LHCN-M2 (cell line): Measurements from ENCODE around the gene CHD2. TPM values are rescaled to one million over a fixed set of nuclear protein-coding genes. Genes with fewer than 3 reads are reported as not detected.

Experiments used
- DNase-seq: peaks from one replicate; pipeline ENCODE4 v3.0.0-alpha.2; 2012; ENCODE audit warnings: low read depth
- total RNA-seq: library from RNA; depleted of rRNA; stranded (reverse); fragments of >200 nt; gene quantifications from 2 replicates; pipeline ENCODE4 v1.2.3, GENCODE V29; 2014; rRNA removed

The CHD2 gene
- total RNA-seq, 1 experiment from 2014 or later = 28.6 TPM

GRCh38 chr15:93066834-93067648 lies 166.9 kb downstream of the CHD2 start:
- DNase-seq = no peak

- no peak for DNase-seq
Measured at GRCh38 chr15:93067649-93068085, 167.5 kb downstream of the CHD2 start.

GRCh38 chr15:93068581-93069199 lies 168.6 kb downstream of the CHD2 start:
- no peak for DNase-seq

GRCh38 chr15:93070132-93070531 lies 170.0 kb downstream of the CHD2 start:
- no peak for DNase-seq

GRCh38 chr15:93070551-93071296 lies 170.6 kb downstream of the CHD2 start:
- no peak for DNase-seq

- no peak for DNase-seq
Measured at GRCh38 chr15:93071469-93071936, 171.4 kb downstream of the CHD2 start.

- no peak for DNase-seq
Measured at GRCh38 chr15:93072011-93072410, 171.9 kb downstream of the CHD2 start.

- peak; percentile 29 for DNase-seq
Measured at GRCh38 chr15:93072411-93073394, 172.6 kb downstream of the CHD2 start.

- no peak for DNase-seq
Measured at GRCh38 chr15:93073465-93073952, 173.4 kb downstream of the CHD2 start.

GRCh38 chr15:93074599-93074998 lies 174.5 kb downstream of the CHD2 start:
- no peak for DNase-seq

GRCh38 chr15:93076217-93076616 lies 176.1 kb downstream of the CHD2 start:
- no peak for DNase-seq

GRCh38 chr15:93076875-93077274 lies 176.8 kb downstream of the CHD2 start:
- no peak for DNase-seq

Other genes starting within 250 kb of the CHD2 start
- 9.6 and 14.8 TPM in 2 replicates for gene FAM174B, start 244.5 kb upstream of the CHD2 start, total RNA-seq
- gene RGMA, start 188.9 kb downstream of the CHD2 start, total RNA-seq = 1.7 TPM in 1 of 2 replicates, not detected in the other